ENCODE results near the gene DFFB.

DNA sequence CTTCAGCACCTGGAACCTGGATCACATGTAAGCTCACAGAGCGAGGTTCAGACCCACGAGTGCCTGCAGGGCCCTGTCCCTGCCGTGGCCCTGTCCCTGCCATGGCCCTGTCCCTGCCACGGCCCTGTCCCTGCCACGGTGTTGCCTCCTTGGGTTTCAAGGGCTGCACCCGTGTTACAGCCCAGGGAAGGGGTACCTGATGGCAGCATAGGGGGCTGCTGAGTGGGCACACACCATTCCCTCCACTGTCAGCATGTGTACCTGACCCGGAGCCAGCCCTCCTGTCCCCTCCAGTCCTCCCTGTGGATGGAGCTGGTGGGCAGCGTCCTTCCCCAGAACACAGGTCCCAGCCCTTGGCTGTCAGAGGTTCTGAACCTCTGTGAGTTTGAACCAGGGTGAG, 15.3 kb downstream of the DFFB start:
- no peak for TF ChIP-seq CTCF (conservative IDR thresholded peaks at IDR 0.05; ENCODE audit: low read depth, low read length)
- TF ChIP-seq EZH2 (IDR thresholded peaks at IDR 0.05; ENCODE audit: low read length, unreplicated experiment): no peak
